Fibroblast of lung (primary cell): ENCODE results near the gene ATG7.

Source experiments
- CTCF ChIP-seq, 2 donors: IDR thresholded peaks in 1 of 2; conservative IDR thresholded peaks in 1 of 2; 1 replicate in 1 of 2; 2 replicates in 1 of 2; pipeline ENCODE4 v1.5.1; 2011 to 2012; ENCODE audit warnings: low read length in 2 of 2, control low read depth in 1 of 2, inconsistent platforms in 1 of 2, low read depth in 1 of 2, mild to moderate bottlenecking in 1 of 2
- EZH2 ChIP-seq: IDR thresholded peaks from 2 replicates; pipeline ENCODE4 v1.5.1; 2012; ENCODE audit warnings: low read length, control low read depth, mild to moderate bottlenecking; ENCODE audit errors: missing control alignments

- TF ChIP-seq EZH2 (no peak), CTCF (conservative IDR thresholded peaks at IDR 0.05 in 1 of 2, IDR thresholded peaks at IDR 0.05 in 1 of 2; ENCODE audit: low read depth in 1 of 2, low read length in 2 of 2) (no peak)
Measured at GRCh38 chr3:11602239-11602840, 330.1 kb downstream of the ATG7 start.
